PC-9 (cell line): ENCODE measurements around the gene DNAH11. TPM values are rescaled to one million over a fixed set of nuclear protein-coding genes. Genes with fewer than 3 reads are reported as not detected.

Experiments used
- BruUV-seq: library from RNA; stranded (reverse); fragments of 400-500 nt; replicated peaks from 2 replicates; lab custom pipeline; 2021; lab: Mats Ljungman, UMichigan
- CTCF ChIA-PET: fragments of 300-600 bp; sonication (Branson Sonifier 250); formaldehyde crosslinking; loops from one replicate; lab custom pipeline; 2022; ENCODE audit warnings: antibody characterized with exemption; lab: Charles Lee
- POLR2A ChIA-PET: fragments of 300-600 bp; sonication (Branson Sonifier 250); formaldehyde crosslinking; loops from one replicate; lab custom pipeline; 2022; ENCODE audit warnings: antibody characterized with exemption; ENCODE audit not compliant: unreplicated experiment; lab: Charles Lee
- DNase-seq, 2 experiments: peaks; one replicate each; pipeline versions ENCODE4 v3.0.0 to v3.0.0-alpha.2; 2015 to 2022; ENCODE audit warnings: mixed read lengths in 1 of 2
- H2AFZ ChIP-seq: fragments of 200-600 bp; sonication (generic); 2 replicates; pipeline ENCODE4 v1.8.1; 2017; ENCODE audit warnings: antibody characterized with exemption
- H3F3A ChIP-seq: fragments of 200-600 bp; sonication (generic); 2 replicates; pipeline ENCODE4 v1.8.1; 2017; ENCODE audit warnings: antibody characterized with exemption, mild to moderate bottlenecking, low read depth; ENCODE audit not compliant: insufficient read depth
- H3K27ac ChIP-seq: fragments of 200-600 bp; sonication (generic); 2 replicates; pipeline ENCODE4 v1.6.1; 2016; ENCODE audit warnings: mixed run types
- H3K27me3 ChIP-seq: fragments of 200-600 bp; sonication (generic); 2 replicates; pipeline ENCODE4 v1.6.1; 2016; ENCODE audit warnings: low read depth, mixed run types; ENCODE audit not compliant: insufficient read depth
- H3K36me3 ChIP-seq: fragments of 200-600 bp; sonication (generic); 2 replicates; pipeline ENCODE4 v1.6.1; 2016; ENCODE audit warnings: low read depth, mixed run types
- H3K4me1 ChIP-seq: fragments of 200-600 bp; sonication (generic); replicated peaks from 2 replicates; pipeline ENCODE4 v1.6.1; 2016; ENCODE audit warnings: mixed run types; ENCODE audit not compliant: insufficient read depth
- H3K4me2 ChIP-seq: fragments of 200-600 bp; sonication (generic); 2 replicates; pipeline ENCODE4 v1.6.1; 2017; ENCODE audit warnings: mixed run types
- H3K4me3 ChIP-seq: fragments of 200-600 bp; sonication (generic); 2 replicates; pipeline ENCODE4 v1.6.1; 2016; ENCODE audit warnings: mixed run types
- H3K79me2 ChIP-seq: fragments of 200-600 bp; sonication (generic); 2 replicates; pipeline ENCODE4 v1.6.1; 2017; ENCODE audit warnings: low read depth, mixed run types
- H3K9me2 ChIP-seq: fragments of 200-600 bp; sonication (generic); 2 replicates; pipeline ENCODE4 v1.8.1; 2017; ENCODE audit warnings: mild to moderate bottlenecking; ENCODE audit not compliant: insufficient read depth
- H3K9me3 ChIP-seq: fragments of 200-600 bp; sonication (generic); 2 replicates; pipeline ENCODE4 v1.8.1; 2016; ENCODE audit warnings: low read depth; ENCODE audit not compliant: insufficient read depth
- H4K20me1 ChIP-seq: fragments of 200-600 bp; sonication (generic); 2 replicates; pipeline ENCODE4 v1.8.1; 2017; ENCODE audit not compliant: insufficient read depth
- EZH2 ChIP-seq: fragments of 200-600 bp; sonication (generic); IDR thresholded peaks from 2 replicates; pipeline ENCODE4 v1.8.0; 2017; ENCODE audit warnings: antibody characterized with exemption, low read depth
- intact Hi-C: fragments of 100-400 bp; cut with micrococcal nuclease; formaldehyde crosslinking; loops from one replicate; pipeline ENCODE4 v1.10.0; 2022; ENCODE audit not compliant: unreplicated experiment
- total RNA-seq: library from RNA; stranded (reverse); gene quantifications from 2 replicates; pipeline ENCODE4 v1.2.3, GENCODE V29; 2021
- TF ChIP-seq, protein P1 (sequence below): fragments of 200-600 bp; sonication (generic); conservative IDR thresholded peaks from 2 replicates; pipeline ENCODE4 v1.6.1; 2017; ENCODE audit warnings: mixed run types, antibody characterized with exemption, mild to moderate bottlenecking, moderate library complexity

DNAH11 gene
- total RNA-seq, 1 experiment from 2014 or later = not detected

DNA sequence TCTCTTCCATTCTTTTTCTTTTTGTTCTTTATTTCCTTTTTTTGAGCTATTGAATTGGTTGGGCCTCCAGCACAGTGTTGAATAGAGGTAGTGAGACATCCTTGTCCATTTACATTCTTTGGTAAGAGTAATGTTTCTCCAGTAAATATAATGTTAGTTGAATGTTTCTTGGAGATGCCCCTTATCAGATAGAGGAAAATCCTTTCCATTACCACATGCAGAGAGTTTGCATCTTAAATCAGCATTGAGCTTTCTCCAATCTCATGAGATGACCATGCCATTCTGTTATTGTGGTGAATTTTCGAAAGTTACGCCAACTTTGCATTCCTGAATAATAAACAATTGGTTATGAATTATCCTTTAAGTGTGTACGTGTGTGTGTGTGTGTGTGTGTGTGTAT lies 127.7 kb downstream of the DNAH11 start:
- POLR2A ChIA-PET = no interaction called here
- CTCF ChIA-PET = interaction anchor here (0.7 kb wide), 1 partner anchor 1088 kb away, joined by 4 read pairs; no protein-coding TSS in a partner anchor
- intact Hi-C loops = no loop called here

DNA sequence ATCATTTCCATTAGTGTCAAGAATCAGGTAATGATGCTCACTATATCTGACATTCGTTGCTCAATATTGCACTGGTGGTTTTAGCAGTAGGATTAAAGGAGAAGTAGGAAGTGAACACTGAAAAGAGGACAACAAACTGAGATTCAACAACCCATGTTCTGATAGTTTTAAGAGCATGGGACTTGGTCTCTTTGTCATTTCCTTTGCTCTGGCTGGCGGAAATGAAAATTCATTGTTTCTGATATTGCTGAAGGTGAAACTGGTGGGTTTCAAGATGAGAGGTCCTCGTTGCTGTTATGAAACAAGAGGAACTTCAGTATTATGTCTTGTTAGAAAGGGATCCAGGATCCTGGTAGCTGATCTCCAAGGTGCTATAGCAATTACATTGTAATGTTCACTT lies 129.0 kb downstream of the DNAH11 start:
- no peaks in the 10 kb centered on the region for H3F3A ChIP-seq
- POLR2A ChIA-PET = no interaction called here
- H3K4me2 ChIP-seq = no peak overlapping the region
- H3K27ac ChIP-seq = no peak overlapping the region
- no peaks in the 10 kb centered on the region for H3K9me2 ChIP-seq
- DNase-seq = no peak
- TF ChIP-seq, protein P1, sequence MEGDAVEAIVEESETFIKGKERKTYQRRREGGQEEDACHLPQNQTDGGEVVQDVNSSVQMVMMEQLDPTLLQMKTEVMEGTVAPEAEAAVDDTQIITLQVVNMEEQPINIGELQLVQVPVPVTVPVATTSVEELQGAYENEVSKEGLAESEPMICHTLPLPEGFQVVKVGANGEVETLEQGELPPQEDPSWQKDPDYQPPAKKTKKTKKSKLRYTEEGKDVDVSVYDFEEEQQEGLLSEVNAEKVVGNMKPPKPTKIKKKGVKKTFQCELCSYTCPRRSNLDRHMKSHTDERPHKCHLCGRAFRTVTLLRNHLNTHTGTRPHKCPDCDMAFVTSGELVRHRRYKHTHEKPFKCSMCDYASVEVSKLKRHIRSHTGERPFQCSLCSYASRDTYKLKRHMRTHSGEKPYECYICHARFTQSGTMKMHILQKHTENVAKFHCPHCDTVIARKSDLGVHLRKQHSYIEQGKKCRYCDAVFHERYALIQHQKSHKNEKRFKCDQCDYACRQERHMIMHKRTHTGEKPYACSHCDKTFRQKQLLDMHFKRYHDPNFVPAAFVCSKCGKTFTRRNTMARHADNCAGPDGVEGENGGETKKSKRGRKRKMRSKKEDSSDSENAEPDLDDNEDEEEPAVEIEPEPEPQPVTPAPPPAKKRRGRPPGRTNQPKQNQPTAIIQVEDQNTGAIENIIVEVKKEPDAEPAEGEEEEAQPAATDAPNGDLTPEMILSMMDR = no peak
- no peak for TF ChIP-seq EZH2
- H3K79me2 ChIP-seq = no peaks in the 10 kb centered on the region
- H4K20me1 ChIP-seq = no peaks in the 10 kb centered on the region
- no peak overlapping the region for H3K4me3 ChIP-seq
- no peaks in the 10 kb centered on the region for H3K4me1 ChIP-seq
- intact Hi-C loops = no loop called here
- H3K9me3 ChIP-seq = no peaks in the 10 kb centered on the region
- H3K36me3 ChIP-seq = no peaks in the 10 kb centered on the region
- no peaks in the 10 kb centered on the region for H3K27me3 ChIP-seq
- no TSS peak for BruUV-seq
- H2AFZ ChIP-seq = no peak overlapping the region
- CTCF ChIA-PET = no interaction called here

More for the DNA sequence above, 127.7 kb downstream of the DNAH11 start:
- Histone ChIP-seq H3K9me3 (no peaks in the 10 kb centered on the region), H3F3A (no peaks in the 10 kb centered on the region), H3K27ac (no peak overlapping the region), H3K4me1 (no peaks in the 10 kb centered on the region), H3K9me2 (no peaks in the 10 kb centered on the region), H3K27me3 (no peaks in the 10 kb centered on the region), H3K4me3 (no peak overlapping the region), H3K4me2 (no peak overlapping the region), H4K20me1 (no peaks in the 10 kb centered on the region), H2AFZ (no peak overlapping the region), H3K36me3 (no peaks in the 10 kb centered on the region), H3K79me2 (no peaks in the 10 kb centered on the region)
- no peak for DNase-seq
- BruUV-seq = no TSS peak
- TF ChIP-seq, protein P1 = no peak

DNA sequence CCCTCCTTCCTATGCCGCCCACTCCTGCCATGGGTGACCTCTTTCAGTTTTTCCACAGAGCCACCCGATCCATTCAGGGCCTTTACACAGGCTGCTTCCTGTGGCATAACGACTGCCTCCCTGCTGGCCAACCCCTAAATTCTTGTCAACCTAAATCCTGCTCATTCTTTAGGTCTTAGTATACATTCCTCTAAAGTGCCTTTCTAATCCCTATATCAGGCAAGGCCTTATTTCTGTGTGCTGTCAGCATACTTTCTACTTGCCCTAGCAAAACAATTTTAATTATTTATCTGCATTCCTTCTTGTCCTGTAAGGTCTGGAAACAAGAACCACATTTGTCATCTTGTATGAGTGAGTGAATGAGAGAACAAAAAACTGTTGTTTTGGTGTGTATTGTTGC lies 132.4 kb downstream of the DNAH11 start:
- intact Hi-C loops = no loop called here
- Histone ChIP-seq H3K4me3 (no peak overlapping the region), H3K9me2 (no peaks in the 10 kb centered on the region), H2AFZ (no peak overlapping the region), H3K36me3 (no peaks in the 10 kb centered on the region), H3K79me2 (no peaks in the 10 kb centered on the region), H4K20me1 (no peaks in the 10 kb centered on the region), H3K9me3 (peaks cover 8% of the 10 kb centered on the region), H3K27ac (no peak overlapping the region), H3K4me1 (no peaks in the 10 kb centered on the region), H3K4me2 (no peak overlapping the region), H3F3A (no peaks in the 10 kb centered on the region), H3K27me3 (no peaks in the 10 kb centered on the region)
- TF ChIP-seq, protein P1 = no peak
- no peak for TF ChIP-seq EZH2
- no peak for DNase-seq
- POLR2A ChIA-PET = no interaction called here
- CTCF ChIA-PET = no interaction called here
- BruUV-seq = no TSS peak
